GM19240 (cell line): ENCODE data around the gene NDUFS8.
A peak's percentile ranks its signal among the peaks of the same experiment; 100 is the strongest.

Experiments used
- DNase-seq: peaks from one replicate; pipeline ENCODE4 v3.0.0; 2011; ENCODE audit warnings: low spot score; ENCODE audit not compliant: insufficient read length

NDUFS8 gene

DNA sequence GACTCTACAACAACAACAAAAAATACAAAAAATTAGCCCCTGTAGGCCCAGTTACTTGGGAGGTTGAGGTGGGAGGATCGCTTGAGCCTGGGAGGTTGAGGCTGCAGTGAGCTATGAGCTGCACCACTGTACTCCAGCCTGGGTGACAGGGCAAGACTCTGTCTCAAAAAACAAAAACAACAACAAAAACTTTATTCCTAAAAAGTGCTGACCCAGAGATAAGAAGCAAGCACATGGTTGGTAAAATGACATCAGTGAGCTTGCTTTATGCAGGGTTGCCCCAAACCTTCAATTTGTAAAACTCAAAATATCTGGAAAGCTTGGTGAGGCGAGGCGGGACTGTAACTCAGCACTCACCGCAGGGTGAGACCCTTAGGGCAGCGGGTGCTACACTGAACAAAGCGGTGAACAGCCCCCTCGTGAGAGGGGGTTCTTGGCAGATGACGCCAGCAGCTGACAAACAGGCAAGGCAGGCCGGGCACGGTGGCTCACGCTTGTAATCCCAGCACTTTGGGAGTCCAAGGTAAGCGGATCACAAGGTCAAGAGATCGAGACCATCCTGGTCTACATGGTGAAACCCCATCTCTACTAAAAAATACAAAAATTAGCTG is 4.9 kb downstream of the NDUFS8 start:
- no peak for DNase-seq

DNA sequence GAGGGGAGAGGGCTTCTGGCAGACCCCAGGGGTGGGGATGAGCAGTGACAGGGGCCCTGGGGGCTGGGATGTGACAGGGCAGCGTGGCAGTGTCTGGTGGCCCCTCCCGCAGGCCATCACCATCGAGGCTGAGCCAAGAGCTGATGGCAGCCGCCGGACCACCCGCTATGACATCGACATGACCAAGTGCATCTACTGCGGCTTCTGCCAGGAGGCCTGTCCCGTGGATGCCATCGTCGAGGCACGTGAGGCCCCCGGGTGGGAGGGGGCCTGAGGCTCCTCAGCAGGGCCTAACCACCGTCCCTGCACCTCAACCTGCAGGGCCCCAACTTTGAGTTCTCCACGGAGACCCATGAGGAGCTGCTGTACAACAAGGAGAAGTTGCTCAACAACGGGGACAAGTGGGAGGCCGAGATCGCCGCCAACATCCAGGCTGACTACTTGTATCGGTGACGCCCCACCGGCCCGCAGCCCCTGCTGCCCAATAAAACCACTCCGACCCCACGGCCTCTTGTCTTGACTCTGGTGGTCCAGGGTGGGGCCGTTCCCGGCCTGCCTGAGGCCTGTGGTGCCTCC is 5.7 kb downstream of the NDUFS8 start:
- DNase-seq, result no peak

DNA sequence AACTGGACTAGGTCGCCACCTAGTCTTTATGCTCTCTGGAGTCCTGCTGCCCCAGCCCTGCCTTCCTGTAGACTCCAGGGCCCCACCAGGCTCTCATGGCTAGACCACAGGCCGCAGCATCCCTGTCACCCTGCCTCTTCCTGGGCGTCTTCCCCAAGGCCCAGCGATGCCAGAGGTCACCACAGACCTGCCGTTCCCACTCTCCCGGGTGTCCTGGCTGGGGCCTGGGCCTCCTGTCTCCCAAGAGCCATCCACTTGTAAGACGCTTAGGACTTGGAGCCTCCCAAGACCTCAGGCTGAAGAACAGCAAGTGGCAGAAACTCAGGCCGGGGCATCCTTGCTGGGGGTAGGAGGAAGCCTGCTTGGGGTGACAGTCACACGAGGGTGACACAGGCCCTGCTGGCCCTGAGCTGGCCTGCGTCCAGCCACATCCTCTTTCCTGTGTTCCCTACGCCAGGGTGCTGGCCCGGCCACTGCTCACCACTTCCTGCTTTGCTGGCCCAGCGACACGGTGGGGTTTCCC is 6.3 kb downstream of the NDUFS8 start:
- no peak for DNase-seq

DNA sequence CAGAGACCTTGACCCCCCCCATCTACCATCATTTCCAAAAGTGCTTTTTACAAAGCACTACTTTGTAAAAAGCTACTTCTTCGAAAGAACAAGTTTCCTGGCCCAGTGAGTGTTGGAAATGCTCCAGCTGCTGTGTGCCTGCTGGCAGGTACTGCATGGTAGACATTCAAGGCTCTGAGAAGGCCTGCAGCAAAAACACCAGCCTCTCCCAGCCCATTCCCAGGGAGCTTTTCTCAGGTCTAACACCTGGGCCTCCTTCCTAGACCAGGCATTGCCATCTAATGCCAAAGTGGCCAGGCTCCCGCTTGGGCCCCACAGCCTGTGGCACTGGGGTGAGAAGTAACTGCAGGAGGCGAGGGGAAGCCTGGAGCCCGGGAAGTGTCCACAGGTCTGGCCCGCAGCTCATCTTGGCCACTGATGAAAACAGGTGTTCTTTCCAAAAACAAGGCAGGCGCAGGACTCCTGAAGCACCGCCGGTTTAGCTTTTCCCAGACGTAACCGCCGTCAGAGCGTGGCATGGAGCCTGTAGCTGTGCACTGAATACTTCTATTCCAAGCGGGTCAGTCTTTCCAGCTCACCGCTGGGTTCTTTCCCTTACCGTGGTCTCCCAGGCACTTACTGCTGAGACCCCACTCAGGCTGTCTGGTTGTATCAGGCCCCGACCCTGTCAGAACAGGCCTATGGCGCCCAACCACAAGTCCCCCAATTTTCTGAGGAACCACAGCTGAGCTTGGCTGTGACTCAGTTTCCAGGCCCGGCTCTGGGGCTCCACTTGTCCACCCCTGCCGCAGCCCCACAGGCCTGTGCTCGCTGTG is 7.1 kb downstream of the NDUFS8 start:
- no peak for DNase-seq

DNA sequence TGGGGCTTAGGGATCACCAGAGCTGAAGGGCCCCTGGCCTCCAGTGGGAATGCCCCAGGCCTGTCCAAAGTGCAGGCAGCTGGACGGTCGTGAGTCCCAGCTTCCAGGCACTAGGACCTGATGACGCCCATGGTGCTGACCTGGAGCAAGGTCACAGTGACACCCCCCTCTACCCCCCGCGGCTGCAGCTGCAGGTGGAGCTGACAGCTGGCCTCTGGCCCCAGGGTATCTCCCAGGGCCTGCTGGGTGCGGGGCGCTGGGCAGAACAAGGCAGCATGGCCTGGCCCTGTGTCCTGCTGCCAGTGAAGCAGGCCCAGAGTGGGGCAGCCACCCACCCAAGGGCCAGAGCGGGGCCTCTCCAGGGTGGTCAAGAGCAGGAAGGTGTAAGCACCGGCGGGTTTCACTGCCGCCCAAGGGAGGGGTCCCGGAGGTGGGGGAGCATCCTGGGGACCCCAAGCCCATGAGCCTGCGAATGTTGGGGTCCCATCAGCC is 7.8 kb downstream of the NDUFS8 start:
- DNase-seq, result no peak

DNA sequence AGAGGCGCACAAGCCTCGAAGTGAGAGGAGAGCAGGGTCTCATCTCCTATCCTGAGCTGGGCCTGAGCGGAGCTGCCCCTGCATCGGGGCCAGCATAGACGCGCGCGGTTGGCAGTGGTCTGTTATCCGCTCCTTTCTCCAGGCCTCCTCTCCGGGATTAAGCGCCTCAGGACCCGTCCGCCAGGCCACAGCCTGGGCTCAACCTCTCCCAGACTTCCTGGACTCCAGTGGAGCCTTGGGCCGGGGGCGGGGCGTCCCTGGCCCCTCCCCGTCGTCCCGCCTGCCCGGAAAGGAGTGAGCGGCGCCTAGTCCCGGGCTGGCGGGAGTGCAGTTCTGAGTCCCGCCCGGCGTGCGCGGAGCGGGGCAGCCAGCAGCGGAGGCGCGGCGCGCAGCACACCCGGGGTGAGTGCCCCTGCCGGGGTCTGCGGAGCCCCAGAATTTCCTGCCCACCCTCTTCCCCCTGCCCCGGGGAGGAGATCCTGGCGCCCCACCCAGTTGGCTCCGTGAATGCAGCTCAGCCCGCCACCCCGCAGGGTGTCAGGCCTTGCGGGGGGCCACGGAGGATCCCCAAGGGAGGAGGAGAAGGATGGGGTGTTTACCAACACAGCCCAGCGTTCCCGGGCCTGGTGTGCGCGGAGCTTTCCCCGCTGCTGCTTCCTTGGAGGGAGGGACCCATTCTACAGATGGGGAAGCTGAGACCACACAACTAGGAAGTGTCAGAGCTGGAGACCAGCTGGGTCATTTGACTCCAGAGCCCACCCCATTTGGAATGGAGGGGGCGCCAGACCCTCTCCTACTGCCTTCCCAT is 8.4 kb downstream of the NDUFS8 start, which contains the start of gene TCIRG1:
Gene TCIRG1, plus strand, starts transcription at position 308 of the 808 bp plus-strand sequence. CDS start 2,247 bp downstream, outside the sequence.
- DNase-seq, result peak; percentile 78

DNA sequence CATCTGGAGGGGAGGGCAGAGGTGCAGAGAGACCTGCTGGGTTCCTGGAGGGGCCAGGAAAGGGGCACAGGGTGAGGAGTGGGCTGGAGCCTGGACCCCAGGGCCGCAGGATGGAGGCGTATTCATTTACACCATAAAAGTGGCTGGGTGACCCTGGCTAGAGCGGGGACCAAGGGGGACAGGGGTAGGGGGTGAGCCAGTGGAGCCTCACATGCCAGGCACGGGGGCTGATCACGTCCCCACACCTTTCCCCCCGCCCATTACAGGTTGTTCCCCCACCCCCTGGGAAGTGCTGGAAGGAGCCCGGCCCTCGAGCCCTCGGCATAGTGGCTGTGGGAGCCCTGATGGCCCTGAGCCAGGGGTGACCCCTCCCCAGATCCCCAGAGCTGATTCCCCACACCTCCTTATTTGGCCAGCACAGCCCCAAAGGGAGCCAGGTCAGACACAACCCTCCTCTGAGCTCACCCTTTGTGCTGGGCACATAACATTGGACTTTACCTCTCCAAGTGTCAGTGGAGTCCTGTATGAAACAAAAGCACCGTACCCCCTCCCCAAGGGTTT is 9.1 kb downstream of the NDUFS8 start:
- DNase-seq, result no peak

DNA sequence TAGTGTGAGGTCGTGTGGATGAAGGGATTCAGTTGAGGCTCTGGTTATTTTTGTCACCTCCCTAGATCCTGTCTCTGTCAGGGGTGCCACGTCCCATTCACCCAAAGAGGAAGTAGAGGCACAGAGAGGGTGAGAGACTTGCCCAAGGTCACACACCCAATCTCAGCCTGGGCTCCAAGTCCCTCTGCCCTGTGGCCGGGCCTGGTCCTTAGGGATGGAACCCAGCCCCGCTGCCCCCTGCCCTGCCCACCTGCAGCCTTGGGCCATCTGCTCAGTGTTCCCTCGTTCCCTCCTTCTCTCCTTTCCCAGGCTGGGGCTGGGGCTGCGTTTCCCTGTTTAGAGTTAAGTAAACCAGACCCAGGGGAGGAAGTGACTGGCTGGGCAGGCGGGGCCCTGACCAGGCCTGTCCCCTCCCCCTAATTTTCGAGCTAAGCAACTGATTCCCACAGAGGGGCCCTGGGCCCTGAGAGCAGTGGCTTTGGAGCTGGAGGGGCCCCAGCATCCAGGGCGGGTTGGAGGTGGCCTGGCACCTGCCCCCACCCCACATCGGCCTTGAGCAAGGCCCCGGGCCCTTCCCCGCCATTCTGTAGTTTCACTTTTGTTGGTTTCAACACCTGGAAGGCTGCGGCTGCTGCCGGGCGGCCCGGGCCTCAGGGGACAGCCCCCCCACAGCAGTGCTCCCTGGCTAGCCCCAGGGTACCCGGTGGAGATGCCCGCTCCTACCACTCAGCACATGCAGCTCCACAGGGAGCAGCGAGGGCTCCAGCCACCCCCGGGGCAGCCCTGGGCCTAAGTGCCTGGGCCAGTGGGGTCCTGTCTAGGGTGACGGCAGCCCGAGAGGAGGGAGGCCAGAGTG is 9.8 kb downstream of the NDUFS8 start:
- DNase-seq, result peak; percentile 87

DNA sequence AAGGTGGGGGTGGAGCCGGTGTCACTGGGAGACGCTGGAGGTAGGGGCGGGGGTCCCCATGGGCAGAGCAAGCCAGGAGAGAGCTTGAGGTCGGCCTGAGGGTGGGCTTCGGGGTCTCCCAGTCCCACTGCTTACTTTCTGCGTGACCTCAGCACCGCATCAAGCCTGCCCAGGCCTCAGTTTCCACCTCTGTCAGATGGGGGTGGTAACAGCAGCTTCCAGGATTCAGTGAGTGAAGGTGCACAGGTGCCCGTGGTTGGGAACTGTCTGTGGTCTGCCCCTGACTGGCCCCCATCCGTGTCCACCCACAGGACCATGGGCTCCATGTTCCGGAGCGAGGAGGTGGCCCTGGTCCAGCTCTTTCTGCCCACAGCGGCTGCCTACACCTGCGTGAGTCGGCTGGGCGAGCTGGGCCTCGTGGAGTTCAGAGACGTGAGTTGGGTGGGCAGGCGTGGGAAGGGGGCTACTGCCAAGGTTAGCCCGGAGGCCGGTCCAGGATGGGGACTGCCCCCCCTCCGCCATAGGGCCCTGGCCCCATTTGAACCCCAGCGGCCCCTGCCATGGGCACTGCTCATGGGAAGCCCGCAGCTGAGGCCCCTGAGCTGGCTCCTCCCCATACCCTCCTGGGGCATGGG is 10.6 kb downstream of the NDUFS8 start:
- DNase-seq, result no peak

DNA sequence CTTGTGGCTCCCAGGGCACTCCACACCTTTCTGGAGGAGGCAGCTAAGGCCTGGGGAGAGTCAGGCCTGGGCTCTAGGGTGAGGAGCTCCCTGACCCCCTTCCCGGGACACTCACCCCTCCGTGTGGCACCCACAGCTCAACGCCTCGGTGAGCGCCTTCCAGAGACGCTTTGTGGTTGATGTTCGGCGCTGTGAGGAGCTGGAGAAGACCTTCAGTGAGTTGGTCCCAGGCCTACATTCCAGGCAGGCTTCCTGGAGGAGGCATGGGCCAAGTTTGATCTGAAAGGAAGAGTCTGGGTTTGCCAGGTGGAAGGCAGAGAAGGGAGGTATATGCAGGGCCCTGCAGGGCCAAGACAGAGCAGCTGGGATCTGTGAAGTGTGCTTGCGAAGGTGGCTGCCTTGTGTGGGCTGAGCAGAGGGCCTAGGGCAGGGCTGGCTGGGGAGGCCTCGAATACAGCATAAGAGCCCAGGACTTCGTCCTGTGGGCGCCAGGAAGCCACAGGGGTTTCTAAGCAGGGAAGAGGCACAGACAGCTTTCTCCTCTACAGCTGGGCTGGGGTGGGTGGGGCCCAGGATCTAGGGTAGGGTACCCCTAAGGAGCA is 11.2 kb downstream of the NDUFS8 start:
- DNase-seq, result no peak

DNA sequence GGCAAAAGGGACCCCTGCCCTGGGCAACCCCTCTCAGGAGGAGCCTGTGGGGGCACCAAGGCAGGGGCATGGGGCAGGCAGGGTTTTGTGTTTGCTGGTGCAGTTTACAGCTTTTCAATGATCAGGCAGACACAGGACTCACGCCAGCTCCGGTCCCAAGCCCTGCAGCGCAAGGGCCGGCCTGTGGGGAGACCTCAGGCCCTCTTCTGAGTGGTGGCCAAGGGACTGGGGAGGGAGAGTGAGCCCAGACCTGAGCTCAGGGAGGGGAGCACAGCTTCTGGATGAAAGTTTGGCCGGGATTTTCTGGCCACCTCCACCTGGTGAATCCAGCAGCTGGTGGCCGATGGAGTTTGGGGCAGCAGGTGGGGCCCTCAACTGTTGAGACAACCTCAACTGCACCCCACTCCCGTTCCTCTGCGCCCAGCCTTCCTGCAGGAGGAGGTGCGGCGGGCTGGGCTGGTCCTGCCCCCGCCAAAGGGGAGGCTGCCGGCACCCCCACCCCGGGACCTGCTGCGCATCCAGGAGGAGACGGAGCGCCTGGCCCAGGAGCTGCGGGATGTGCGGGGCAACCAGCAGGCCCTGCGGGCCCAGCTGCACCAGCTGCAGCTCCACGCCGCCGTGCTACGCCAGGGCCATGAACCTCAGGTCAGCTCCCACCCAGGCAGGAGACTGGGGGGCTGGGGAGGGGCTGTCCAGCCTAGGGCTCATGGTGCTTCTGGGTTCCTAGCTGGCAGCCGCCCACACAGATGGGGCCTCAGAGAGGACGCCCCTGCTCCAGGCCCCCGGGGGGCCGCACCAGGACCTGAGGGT is 11.9 kb downstream of the NDUFS8 start:
- no peak for DNase-seq

DNA sequence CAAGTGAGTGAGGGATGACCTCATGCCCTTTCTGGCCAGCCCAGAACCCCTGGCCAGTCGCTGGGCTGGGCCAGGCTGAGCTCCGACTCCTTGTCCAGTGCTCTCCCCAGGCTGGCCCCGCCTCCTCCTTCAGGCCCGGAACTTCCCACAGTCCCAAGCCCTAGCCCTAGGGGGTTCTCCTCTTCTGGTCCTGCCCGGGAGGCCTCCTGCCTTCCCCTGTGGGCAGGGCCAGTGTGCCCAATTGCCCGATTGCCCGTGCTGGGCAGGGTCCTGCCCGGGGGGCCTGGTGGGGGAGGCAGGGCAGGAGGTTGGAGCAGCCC is 12.5 kb downstream of the NDUFS8 start:
- no peak for DNase-seq

DNA sequence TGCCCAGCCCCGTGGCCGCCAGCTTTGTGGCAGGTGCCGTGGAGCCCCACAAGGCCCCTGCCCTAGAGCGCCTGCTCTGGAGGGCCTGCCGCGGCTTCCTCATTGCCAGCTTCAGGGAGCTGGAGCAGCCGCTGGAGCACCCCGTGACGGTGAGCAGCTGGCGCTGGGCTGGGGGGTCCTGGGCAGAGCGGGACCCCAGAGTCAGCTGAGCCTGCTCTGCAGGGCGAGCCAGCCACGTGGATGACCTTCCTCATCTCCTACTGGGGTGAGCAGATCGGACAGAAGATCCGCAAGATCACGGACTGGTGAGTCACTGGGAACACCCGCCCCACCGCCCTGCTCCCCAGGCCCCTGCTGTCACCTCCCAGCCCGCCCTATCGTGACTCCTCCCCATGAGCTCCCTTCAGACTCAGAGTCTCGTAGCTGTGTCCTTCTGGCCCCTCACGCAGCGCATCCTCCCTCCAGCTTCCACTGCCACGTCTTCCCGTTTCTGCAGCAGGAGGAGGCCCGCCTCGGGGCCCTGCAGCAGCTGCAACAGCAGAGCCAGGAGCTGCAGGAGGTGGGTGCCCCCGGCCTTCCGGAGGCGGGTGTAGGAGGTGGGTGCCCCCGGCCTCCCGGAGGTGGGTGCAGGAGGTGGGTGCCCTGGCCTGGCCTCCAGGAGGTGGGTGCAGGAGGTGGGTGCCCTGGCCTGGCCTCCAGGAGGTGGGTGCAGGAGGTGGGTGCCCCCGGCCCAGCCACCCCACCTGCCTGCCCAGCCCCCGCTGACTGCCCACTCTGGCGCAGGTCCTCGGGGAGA is 13.1 kb downstream of the NDUFS8 start:
- DNase-seq, result no peak

DNA sequence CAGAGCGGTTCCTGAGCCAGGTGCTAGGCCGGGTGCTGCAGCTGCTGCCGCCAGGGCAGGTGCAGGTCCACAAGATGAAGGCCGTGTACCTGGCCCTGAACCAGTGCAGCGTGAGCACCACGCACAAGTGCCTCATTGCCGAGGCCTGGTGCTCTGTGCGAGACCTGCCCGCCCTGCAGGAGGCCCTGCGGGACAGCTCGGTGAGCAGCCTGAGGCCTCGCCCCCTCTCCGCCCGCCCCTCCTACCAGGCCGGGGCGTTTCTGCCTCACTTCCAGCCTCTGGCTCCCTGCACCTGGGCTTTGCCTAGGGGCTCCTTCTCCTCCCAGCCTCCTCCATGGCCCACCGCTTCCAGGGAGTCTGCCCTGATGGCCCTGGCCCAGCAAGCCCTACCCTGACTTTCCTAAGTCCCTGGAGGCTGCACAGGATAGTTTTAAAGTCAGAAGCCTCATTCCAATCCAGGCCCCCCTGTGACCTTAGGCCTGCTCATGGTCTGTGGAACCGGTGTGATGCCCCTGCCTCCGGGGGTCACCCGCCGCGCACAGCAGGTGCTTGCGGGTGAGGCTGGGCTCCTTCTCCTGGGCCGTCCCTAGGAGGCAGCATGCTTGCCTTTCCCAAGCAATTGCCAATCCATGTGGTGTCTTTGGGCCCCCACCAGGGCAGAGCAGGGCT is 13.8 kb downstream of the NDUFS8 start:
- no peak for DNase-seq

DNA sequence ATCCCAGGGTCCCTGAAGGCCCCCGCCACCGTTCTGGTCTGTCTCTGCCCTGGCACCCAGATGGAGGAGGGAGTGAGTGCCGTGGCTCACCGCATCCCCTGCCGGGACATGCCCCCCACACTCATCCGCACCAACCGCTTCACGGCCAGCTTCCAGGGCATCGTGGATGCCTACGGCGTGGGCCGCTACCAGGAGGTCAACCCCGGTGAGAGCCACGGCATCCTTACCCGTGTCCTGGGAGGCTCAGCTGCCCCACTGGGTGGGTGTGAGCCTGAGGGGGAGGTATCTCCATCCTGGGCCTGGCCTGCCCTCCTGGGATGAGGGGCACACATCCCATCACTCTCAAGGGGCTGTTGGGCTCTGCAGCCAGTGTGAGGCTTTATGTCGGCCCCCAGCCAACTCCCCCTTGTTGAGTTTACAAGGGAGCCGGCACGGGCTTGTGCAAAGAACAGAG is 14.4 kb downstream of the NDUFS8 start:
- no peak for DNase-seq

DNA sequence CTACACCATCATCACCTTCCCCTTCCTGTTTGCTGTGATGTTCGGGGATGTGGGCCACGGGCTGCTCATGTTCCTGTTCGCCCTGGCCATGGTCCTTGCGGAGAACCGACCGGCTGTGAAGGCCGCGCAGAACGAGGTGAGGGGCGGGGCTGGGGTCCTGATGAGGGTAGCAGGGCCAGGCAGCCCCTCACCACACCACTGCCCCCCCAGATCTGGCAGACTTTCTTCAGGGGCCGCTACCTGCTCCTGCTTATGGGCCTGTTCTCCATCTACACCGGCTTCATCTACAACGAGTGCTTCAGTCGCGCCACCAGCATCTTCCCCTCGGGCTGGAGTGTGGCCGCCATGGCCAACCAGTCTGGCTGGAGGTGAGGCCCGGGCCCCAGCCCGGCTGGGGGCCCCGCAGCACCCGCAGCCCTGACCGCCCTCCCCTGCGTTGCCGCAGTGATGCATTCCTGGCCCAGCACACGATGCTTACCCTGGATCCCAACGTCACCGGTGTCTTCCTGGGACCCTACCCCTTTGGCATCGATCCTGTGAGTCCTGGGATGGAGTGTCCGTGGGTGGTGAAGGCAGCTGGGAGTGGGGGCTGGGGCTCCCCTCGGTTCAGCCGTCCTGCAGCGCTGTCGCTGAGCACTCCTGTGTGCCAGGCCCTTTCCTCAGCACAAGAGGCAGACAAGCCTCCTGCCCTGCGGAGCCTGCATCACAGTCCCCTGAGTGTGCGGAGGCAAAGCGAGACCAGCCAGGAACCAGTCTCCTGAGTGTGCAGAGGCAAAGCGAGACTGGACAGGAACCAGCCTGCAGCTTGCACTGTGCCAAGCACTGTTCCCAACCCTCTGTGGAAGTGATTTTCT is 17.2 kb downstream of the NDUFS8 start:
- no peak for DNase-seq
